Measurements from ENCODE around the gene DIS3L2. TPM values are rescaled to one million over a fixed set of nuclear protein-coding genes. Genes with fewer than 3 reads are reported as not detected.

The DIS3L2 gene
- total RNA-seq, 1 donor from 2014 or later: 24.0 TPM

DNA sequence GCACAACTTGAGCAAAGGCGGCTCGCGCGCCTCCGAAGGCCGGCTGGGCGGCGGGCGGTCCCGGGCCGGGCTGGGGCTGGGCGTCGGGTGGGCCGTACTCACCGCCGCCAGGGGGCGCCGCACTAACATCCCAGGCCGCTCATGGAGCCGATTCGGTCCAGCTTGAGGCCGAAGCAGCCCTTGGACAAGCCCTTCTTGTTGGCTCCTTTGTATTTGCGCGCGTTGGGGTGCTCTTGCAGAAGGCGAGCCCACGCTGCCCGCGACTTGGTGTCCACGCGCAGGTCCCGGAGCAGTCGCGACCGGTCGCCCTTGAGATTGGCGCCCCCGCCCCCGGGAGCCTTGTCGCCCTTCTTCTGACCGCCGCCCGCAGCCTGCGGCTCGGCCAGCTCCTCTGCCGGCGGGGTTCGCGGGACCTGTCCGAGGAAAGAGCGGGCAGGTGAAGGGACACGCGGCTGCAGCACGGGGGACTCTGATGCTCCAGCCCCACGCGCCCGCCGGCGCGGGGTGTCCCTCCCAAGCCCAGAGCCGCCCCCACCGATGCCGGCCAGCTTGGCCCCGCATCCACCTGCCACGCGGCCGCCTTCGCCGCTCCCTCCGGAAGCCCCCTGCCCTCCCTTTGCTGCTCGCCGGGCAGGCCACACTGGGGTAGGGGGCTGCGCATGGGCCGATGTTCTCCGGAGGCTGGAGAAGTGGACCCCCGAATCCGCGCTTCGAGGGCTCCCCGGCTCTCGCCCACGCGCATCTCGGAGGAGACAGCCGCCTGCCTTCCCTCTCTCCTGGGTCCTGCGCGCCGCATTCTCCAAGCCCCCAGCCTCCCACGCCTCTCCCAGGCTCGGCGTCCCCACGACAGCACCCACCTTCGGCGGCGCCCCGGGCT lies 36.0 kb upstream of the DIS3L2 start:
- Histone ChIP-seq H3K4me1 (ENCODE audit: insufficient read depth, low read length) (peaks cover 12% of the 10 kb centered on the region), H3K4me2 (ENCODE audit: low read length) (peak overlapping the region; percentile 90), H4K20me1 (ENCODE audit: insufficient read depth, low read length) (no peaks in the 10 kb centered on the region), H3K79me2 (ENCODE audit: insufficient read depth, low read length) (no peaks in the 10 kb centered on the region), H3K9ac (ENCODE audit: low read length) (peak overlapping the region; percentile 3), H3K9me3 (ENCODE audit: insufficient read depth, low read depth, low read length) (no peaks in the 10 kb centered on the region), H3K36me3 (ENCODE audit: insufficient read depth, low read length) (no peaks in the 10 kb centered on the region), H2AFZ (ENCODE audit: low read depth, low read length) (peak overlapping the region; percentile 86), H3K27me3 (ENCODE audit: insufficient read depth, low read length) (peaks cover 56% of the 10 kb centered on the region), H3K4me3 (ENCODE audit: insufficient read depth, low read depth, low read length) (peak overlapping the region; percentile 33), H3K27ac (ENCODE audit: low read depth, low read length) (no peak overlapping the region)
- peak; percentile 68 for DNase-seq (ENCODE audit: low read depth)
- peaks cover 64% of the 10 kb centered on the region for H3K27me3 Mint-ChIP-seq (ENCODE audit: low read depth, unreplicated experiment)
- TF ChIP-seq, protein P1, sequence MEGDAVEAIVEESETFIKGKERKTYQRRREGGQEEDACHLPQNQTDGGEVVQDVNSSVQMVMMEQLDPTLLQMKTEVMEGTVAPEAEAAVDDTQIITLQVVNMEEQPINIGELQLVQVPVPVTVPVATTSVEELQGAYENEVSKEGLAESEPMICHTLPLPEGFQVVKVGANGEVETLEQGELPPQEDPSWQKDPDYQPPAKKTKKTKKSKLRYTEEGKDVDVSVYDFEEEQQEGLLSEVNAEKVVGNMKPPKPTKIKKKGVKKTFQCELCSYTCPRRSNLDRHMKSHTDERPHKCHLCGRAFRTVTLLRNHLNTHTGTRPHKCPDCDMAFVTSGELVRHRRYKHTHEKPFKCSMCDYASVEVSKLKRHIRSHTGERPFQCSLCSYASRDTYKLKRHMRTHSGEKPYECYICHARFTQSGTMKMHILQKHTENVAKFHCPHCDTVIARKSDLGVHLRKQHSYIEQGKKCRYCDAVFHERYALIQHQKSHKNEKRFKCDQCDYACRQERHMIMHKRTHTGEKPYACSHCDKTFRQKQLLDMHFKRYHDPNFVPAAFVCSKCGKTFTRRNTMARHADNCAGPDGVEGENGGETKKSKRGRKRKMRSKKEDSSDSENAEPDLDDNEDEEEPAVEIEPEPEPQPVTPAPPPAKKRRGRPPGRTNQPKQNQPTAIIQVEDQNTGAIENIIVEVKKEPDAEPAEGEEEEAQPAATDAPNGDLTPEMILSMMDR (IDR thresholded peaks at IDR 0.05; ENCODE audit: insufficient read depth, low read depth, low read length): peak; percentile 49
- peak; percentile 29 for TF ChIP-seq EZH2 (IDR thresholded peaks at IDR 0.05; ENCODE audit: insufficient read depth, low read length)
- H3K36me3 Mint-ChIP-seq (ENCODE audit: low read depth, unreplicated experiment): no peaks in the 10 kb centered on the region
- peak overlapping the region; percentile 68 for H3K4me3 Mint-ChIP-seq (ENCODE audit: unreplicated experiment)
- no peak overlapping the region for H3K27ac Mint-ChIP-seq (ENCODE audit: unreplicated experiment)
- no peak for FAIRE-seq
- H3K4me1 Mint-ChIP-seq (ENCODE audit: low read depth, unreplicated experiment): no peaks in the 10 kb centered on the region
- peaks cover 2% of the 10 kb centered on the region for H3K9me3 Mint-ChIP-seq (ENCODE audit: unreplicated experiment)

DNA sequence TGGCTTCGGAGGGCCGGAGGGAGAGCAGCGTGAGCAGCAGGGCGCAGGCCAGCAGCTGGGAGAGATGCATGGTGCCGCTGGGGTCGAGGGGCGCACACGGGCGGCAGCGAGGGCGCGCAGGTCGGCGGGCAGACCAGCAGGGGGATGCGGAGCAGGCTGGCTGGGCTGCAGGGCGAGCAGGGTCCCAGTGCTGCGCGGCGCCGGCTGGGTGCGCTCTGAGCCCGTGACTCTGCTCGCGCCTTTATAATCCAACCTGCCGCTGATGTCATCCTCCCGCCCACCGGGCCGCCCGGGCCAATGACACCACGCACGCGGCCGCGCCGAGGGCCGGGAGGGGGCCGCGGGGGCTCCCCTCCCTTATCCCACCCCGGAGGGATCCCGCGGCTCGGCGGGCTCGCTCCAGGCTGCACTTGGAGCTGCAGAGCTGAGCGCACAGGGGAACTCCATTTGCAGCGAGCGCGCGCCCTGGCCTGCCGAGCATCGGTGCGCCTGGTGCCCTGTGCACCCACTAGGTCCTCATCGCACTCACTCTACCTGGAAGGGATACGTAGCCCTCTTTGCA lies 35.3 kb upstream of the DIS3L2 start, which contains the start of gene NPPC:
TSS of gene NPPC (minus strand) at position 217 of the 562 bp plus-strand sequence. CDS start at position 70, 147 bp downstream.
- peak within 1 kb of the TSS; percentile 33 for H3K4me3 ChIP-seq (ENCODE audit: insufficient read depth, low read depth, low read length)
- H3K27ac ChIP-seq (ENCODE audit: low read depth, low read length): no peak within 1 kb of the TSS
- H3K4me2 ChIP-seq (ENCODE audit: low read length): peak within 1 kb of the TSS; percentile 90
- Mint-ChIP-seq H3K4me1 (ENCODE audit: low read depth, unreplicated experiment) (no peaks in the 10 kb centered on the region), H3K27me3 (ENCODE audit: low read depth, unreplicated experiment) (peaks cover 68% of the 10 kb centered on the region), H3K36me3 (ENCODE audit: low read depth, unreplicated experiment) (no peaks in the 10 kb centered on the region), H3K27ac (ENCODE audit: unreplicated experiment) (peak within 1 kb of the TSS; percentile 47), H3K9me3 (ENCODE audit: unreplicated experiment) (peaks cover 2% of the 10 kb centered on the region), H3K4me3 (ENCODE audit: unreplicated experiment) (peak within 1 kb of the TSS; percentile 71)
- peak within 1 kb of the TSS; percentile 86 for H2AFZ ChIP-seq (ENCODE audit: low read depth, low read length)
- no peaks in the 10 kb centered on the region for H4K20me1 ChIP-seq (ENCODE audit: insufficient read depth, low read length)
- DNase-seq (ENCODE audit: low read depth) (peak; percentile 45), FAIRE-seq (no peak)
- TF ChIP-seq EZH2 (IDR thresholded peaks at IDR 0.05; ENCODE audit: insufficient read depth, low read length): no peak
- TF ChIP-seq, protein P1 (IDR thresholded peaks at IDR 0.05; ENCODE audit: insufficient read depth, low read depth, low read length): no peak
- peaks cover 12% of the 10 kb centered on the region for H3K4me1 ChIP-seq (ENCODE audit: insufficient read depth, low read length)
- peak within 1 kb of the TSS; percentile 3 for H3K9ac ChIP-seq (ENCODE audit: low read length)
- no peaks in the 10 kb centered on the region for H3K79me2 ChIP-seq (ENCODE audit: insufficient read depth, low read length)
- peaks cover 59% of the 10 kb centered on the region for H3K27me3 ChIP-seq (ENCODE audit: insufficient read depth, low read length)
- H3K9me3 ChIP-seq (ENCODE audit: insufficient read depth, low read depth, low read length): no peaks in the 10 kb centered on the region
- H3K36me3 ChIP-seq (ENCODE audit: insufficient read depth, low read length): no peaks in the 10 kb centered on the region
